ENCODE results near the gene CLIC1. TPM values are rescaled to one million over a fixed set of nuclear protein-coding genes. Genes with fewer than 3 reads are reported as not detected.

Gene CLIC1
- total RNA-seq, 1 donor from 2014 or later, result 374 TPM

GRCh38 chr6:31740397-31741223, 4.3 kb upstream of the CLIC1 start:
- peak; percentile 4 for ATAC-seq (ENCODE audit: low read depth)
- peaks cover 49% of the 10 kb centered on the region for H3K4me1 Mint-ChIP-seq

GRCh38 chr6:31739639-31740396, 3.5 kb upstream of the CLIC1 start, which contains the start of gene MSH5:
TSS of gene MSH5 (plus strand) at chr6:31740005. CDS start at chr6:31740467, 462 bp downstream.
- POLR2A ChIA-PET, result interaction anchor here (0.6 to 7.5 kb wide), 26 partner anchors 10 to 1022 kb away, joined by 3 to 131 read pairs (median 6); partner anchors contain the start of genes ABHD16A, BAG6, C6orf47 and CSNK2B
- intact Hi-C loops (cut with micrococcal nuclease), result loop anchor here (1.0 to 10.0 kb wide), 6 partner anchors 13 to 245 kb away; partner anchors contain the start of genes BAG6, MICB, PRRC2A and VARS1
- H3K9me3 Mint-ChIP-seq, result no peaks in the 10 kb centered on the region
- peaks cover 30% of the 10 kb centered on the region for H3K36me3 Mint-ChIP-seq (ENCODE audit: low read depth)
- H3K4me3 Mint-ChIP-seq, result peak within 1 kb of the TSS; percentile 93
- TF ChIP-seq CTCF (IDR thresholded peaks at IDR 0.05), result no peak
- H3K27me3 Mint-ChIP-seq, result no peaks in the 10 kb centered on the region
- H3K4me1 Mint-ChIP-seq, result peaks cover 51% of the 10 kb centered on the region
- CTCF ChIA-PET, result interaction anchor here (0.6 to 2.9 kb wide), 11 partner anchors 10 to 1673 kb away, joined by 3 to 14 read pairs (median 5); partner anchors contain the start of genes LSM2 and VARS1
- H3K27ac Mint-ChIP-seq, result peak within 1 kb of the TSS; percentile 94
- DNase-seq (peak; percentile 90), ATAC-seq (ENCODE audit: low read depth) (peak; percentile 80)

More at GRCh38 chr6:31740397-31741223, 4.3 kb upstream of the CLIC1 start:
- Mint-ChIP-seq H3K9me3 (no peaks in the 10 kb centered on the region), H3K36me3 (ENCODE audit: low read depth) (peaks cover 24% of the 10 kb centered on the region), H3K27ac (peak overlapping the region; percentile 94), H3K27me3 (no peaks in the 10 kb centered on the region), H3K4me3 (peak overlapping the region; percentile 93)
- no peak for TF ChIP-seq CTCF (IDR thresholded peaks at IDR 0.05)
- no peak for DNase-seq
- intact Hi-C loops (cut with micrococcal nuclease), result loop anchor here (1.0 kb wide), 1 partner anchor 49 kb away; no protein-coding TSS in a partner anchor
- POLR2A ChIA-PET, result interaction anchor here (0.6 to 7.5 kb wide), 17 partner anchors 13 to 218 kb away, joined by 3 to 131 read pairs (median 5); partner anchors contain the start of genes BAG6, C6orf47, DDAH2 and HSPA1A
- CTCF ChIA-PET, result interaction anchor here (0.9 to 2.9 kb wide), 7 partner anchors 11 to 189 kb away, joined by 3 to 14 read pairs (median 4); no protein-coding TSS in a partner anchor

- peak overlapping the region; percentile 94 for H3K27ac Mint-ChIP-seq
These were observed 2.0 kb upstream of the CLIC1 start for GRCh38 chr6:31737991-31738979.

More at GRCh38 chr6:31737991-31738979, 2.0 kb upstream of the CLIC1 start:
- CTCF ChIA-PET, result interaction anchor here (1.2 to 1.5 kb wide), 8 partner anchors 9 to 124 kb away, joined by 3 to 7 read pairs (median 4); partner anchors contain the start of genes DDAH2, HSPA1A, HSPA1L and NEU1
- no peak for TF ChIP-seq CTCF (IDR thresholded peaks at IDR 0.05)
- Mint-ChIP-seq H3K4me1 (peaks cover 66% of the 10 kb centered on the region), H3K9me3 (no peaks in the 10 kb centered on the region), H3K27me3 (no peaks in the 10 kb centered on the region), H3K36me3 (ENCODE audit: low read depth) (peaks cover 39% of the 10 kb centered on the region), H3K4me3 (peak overlapping the region; percentile 92)
- DNase-seq, result no peak
- ATAC-seq (ENCODE audit: low read depth), result peak; percentile 16
- POLR2A ChIA-PET, result interaction anchor here (0.6 to 7.5 kb wide), 30 partner anchors 11 to 1579 kb away, joined by 3 to 131 read pairs (median 5); partner anchors contain the start of genes ABHD16A, BAG6, DDAH2 and DXO
- intact Hi-C loops (cut with micrococcal nuclease), result loop anchor here (1.0 to 10.0 kb wide), 5 partner anchors 35 to 243 kb away; partner anchors contain the start of genes ABHD16A, MICB, PRRC2A and VARS1

All from activated B cell treated with CpG ODN at 0.5 μM for 24 hours (primary cell).